GM20000 (cell line): ENCODE results near the gene NME3.

ENCODE experiments used
- DNase-seq: peaks from one replicate; pipeline ENCODE4 v3.0.0; 2012; ENCODE audit warnings: low spot score
- TF ChIP-seq, protein P1 (sequence below): IDR thresholded peaks from 2 replicates; pipeline ENCODE4 v1.5.1; 2012; ENCODE audit warnings: mild to moderate bottlenecking, control low read depth; ENCODE audit errors: extremely low read depth, missing control alignments

The NME3 gene

DNA sequence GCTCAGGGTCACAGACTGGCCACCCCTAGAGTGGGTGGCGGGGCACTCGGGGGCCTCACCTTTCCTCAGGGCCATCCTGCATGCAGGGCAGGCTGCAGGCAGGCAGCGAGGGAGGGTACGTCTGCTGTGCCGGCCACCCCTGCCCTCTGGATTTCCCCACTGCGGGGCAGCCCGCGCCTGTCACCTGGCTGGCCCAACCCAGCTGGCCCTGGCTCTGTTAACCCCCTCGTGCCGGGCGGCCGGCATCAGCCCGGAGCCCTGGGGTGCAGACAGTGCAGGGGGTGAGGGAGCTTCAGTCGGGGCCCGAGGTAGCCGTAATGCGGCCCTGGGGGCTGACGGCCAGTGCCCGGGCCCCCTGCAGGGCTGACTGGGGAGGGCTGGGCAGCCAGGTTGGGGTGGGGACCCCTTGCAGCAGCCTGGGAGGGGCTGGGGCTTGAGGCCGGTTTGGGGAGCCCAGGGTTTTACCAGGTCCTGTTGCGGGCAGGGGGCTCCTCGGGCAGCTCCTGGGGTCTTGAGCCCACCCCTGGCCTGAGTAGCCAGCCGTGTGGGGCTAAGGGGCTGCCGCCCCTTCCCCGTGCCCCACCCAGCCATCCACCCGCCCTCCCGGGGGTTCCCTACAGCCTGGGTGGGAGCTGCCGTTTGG lies 22.4 kb upstream of the NME3 start, which contains the start of gene IGFALS:
TSS of gene IGFALS (minus strand) at position 128 of the 643 bp plus-strand sequence. CDS start at position 75, 53 bp downstream.
- TF ChIP-seq, protein P1, sequence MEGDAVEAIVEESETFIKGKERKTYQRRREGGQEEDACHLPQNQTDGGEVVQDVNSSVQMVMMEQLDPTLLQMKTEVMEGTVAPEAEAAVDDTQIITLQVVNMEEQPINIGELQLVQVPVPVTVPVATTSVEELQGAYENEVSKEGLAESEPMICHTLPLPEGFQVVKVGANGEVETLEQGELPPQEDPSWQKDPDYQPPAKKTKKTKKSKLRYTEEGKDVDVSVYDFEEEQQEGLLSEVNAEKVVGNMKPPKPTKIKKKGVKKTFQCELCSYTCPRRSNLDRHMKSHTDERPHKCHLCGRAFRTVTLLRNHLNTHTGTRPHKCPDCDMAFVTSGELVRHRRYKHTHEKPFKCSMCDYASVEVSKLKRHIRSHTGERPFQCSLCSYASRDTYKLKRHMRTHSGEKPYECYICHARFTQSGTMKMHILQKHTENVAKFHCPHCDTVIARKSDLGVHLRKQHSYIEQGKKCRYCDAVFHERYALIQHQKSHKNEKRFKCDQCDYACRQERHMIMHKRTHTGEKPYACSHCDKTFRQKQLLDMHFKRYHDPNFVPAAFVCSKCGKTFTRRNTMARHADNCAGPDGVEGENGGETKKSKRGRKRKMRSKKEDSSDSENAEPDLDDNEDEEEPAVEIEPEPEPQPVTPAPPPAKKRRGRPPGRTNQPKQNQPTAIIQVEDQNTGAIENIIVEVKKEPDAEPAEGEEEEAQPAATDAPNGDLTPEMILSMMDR: no peak
- DNase-seq: no peak

DNA sequence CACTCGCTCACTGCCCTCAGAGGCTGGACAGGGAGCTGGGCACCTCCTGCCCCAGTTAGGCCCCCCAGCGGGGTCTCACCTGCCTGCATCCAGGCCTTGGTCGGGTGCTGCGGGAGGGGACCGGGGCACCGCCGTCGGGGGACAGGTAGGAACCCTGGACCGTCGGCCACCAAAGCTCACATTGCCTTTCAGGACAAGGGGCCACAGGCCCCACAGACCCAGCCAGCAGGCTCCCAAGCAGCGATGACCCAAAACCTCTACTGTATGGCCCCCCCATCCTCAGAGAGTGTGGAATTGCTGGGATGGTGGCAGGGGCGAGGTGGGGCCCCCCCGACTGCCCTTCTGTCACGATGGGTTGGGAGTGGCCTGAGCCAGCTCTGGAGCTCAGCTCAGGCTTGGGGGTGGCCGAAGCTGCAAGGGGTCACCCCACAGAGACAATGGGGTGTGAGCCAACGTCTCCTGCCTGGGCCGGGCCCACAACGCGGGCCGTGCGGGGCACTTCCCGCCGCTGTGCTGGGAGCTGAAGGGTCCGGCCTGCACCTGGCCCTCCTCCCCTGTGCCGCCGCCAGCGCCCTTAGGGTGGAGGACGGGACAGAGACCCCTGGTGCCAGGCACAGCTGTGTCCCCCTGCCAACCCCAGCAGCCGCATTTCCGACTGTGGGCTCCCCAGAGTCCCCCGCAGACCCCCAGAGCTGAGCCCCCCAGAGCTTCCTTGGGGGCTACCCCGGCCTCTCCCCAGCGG lies 21.7 kb upstream of the NME3 start:
- TF ChIP-seq, protein P1: no peak
- no peak for DNase-seq

DNA sequence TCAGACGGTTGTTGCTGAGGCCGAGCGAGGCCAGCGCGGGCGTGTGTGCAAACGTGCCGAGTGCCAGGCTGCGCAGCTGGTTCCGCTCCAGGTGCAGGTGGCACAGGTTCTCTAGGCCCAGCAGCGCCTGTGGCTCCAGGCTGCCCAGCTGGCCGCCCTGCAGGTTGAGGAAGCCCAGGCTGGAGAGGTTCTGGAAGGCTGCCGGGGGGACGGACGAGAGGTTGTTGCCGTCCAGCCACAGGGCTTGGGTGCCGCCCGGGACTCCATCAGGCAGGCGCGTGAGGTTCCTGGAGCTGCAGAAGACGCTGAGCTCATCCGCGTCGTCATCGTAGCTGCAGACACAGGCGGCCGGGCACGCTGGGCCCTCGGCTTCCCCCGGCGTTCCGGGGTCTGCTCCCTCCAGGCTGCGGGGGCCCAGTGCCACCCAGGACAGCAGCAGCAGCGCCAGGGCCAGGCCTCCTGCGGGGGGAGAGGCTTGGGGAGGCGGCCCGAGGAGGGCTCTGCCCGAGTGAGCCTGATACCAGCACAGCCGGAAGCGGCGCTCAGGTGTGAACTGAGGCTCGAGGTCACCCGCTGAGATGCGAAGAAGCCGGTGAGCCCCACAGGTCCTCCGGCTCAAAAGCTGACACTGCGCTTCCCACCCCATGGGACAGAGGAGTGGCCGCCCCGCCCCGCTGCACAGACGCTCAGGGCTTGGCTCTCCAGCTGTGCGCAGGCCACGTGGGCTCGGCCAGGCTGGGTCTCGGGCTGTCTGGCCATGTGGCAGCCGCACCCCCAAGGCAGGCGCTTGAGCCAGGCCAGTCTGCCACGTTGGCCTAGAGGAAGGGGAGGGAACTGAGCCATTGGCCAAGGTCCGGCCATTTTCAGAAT lies 20.8 kb upstream of the NME3 start:
- TF ChIP-seq, protein P1: no peak
- no peak for DNase-seq

DNA sequence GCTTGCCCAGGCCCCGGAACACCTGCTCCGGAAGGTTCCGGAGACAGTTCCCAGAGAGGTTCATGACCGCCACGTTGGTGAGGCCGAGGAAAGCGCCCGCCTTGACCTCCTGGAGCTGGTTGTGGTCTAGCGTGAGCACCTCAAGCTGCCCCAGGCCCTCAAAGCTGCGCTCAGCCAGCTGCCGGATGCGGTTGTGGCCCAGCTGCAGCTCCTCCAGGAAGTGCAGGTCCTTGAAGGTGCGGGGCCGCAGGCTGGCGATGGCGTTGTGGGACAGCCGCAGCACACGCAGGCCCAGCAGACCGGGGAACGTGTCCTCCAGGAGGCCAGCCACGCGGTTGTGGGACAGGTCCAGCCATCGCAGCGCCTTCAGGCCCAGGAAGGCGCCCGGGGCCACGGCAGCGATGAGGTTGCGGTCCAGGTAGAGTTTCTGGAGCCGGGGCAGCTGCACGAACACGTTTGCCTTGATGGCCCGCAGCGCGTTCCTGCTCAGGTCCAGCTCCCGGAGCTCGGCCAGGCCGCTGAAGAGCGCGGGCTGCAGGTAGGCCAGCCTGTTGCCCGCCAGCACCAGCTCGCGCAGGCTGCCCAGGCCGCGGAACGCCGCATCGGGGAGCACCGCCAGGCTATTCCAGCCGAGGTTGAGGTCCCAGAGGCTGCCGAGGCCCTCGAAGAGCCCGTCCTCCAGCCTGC lies 20.1 kb upstream of the NME3 start:
- no peak for DNase-seq
- TF ChIP-seq, protein P1: no peak

DNA sequence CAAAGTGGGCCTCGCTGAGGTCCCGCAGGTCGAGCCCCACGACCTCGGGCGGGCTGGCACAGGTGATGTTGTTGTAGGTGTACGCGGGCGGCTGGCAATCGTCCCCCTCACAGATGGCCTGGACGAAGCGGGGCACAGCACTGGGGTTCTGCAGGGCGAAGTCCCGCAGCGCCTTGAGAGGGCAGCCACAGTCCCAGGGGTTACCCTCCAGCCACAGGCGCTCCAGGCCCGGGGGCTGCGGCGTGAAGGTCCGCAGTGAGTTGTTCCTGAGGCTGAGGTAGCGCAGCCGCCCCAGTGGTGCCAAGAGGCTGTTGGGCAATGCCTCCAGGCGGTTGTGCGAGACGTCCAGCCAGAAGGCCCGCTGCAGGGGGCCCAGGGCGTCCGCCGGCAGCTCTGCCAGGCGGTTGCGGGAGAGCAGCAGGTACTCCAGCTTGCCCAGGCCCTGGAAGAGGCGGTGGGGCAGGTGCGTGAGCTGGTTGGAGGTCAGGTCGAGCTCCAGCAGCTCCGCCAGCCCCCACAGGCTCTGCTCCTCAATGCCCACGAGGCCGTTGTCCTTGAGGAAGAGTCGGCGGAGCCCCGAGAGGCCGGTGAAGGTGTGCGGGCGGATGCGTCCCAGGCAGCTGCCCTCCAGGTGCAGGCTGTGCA lies 19.4 kb upstream of the NME3 start:
- TF ChIP-seq, protein P1: no peak
- DNase-seq: no peak

DNA sequence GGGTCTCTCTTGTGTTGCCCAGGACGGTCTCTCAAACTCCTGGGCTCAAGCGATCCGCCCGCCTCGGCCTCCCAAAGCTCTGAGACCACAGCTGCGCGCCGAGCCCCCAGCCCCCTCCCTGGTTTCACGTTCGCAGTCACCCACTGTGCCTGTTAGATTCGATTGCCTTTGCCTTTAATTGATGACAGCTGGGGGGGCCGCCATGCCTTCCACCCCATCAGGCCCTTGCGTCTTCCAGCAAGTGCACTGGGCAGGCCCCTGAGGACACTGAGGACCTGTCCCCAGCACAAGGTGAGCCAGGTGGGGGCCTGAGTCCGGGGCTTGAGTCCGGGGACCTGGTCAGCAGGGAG lies 18.9 kb upstream of the NME3 start:
- TF ChIP-seq, protein P1: no peak

More for the DNA sequence above, 18.9 kb upstream of the NME3 start:
- no peak for DNase-seq
